Stimulated activated CD8-positive, alpha-beta memory T cell treated with anti-CD3 and anti-CD28 coated beads, Interleukin-4, amount 100 ng/mL, for 48 hours (primary cell): ENCODE measurements around the gene TTN.
A peak's percentile ranks its signal among the peaks of the same experiment; 100 is the strongest.

ENCODE experiments used
- DNase-seq: peaks from one replicate; pipeline ENCODE4 v3.0.0-alpha.2; 2020

The TTN gene

GRCh38 chr2:178641498-178641897, 165.7 kb downstream of the TTN start:
- DNase-seq, result no peak

- DNase-seq, result no peak
These were observed 171.3 kb downstream of the TTN start for GRCh38 chr2:178635897-178636296.

GRCh38 chr2:178632729-178633128, 174.5 kb downstream of the TTN start:
- DNase-seq, result no peak

GRCh38 chr2:178630581-178630980, 176.6 kb downstream of the TTN start:
- DNase-seq, result no peak

GRCh38 chr2:178629463-178629862, 177.8 kb downstream of the TTN start:
- DNase-seq, result no peak

- no peak for DNase-seq
These were observed 178.6 kb downstream of the TTN start for GRCh38 chr2:178628605-178629004.

- no peak for DNase-seq
These were observed 179.8 kb downstream of the TTN start for GRCh38 chr2:178627401-178627800.

- no peak for DNase-seq
These were observed 191.3 kb downstream of the TTN start for GRCh38 chr2:178615969-178616368.

GRCh38 chr2:178602901-178603300, 204.3 kb downstream of the TTN start:
- DNase-seq, result no peak

- DNase-seq, result no peak
These were observed 214.6 kb downstream of the TTN start for GRCh38 chr2:178592655-178593054.

GRCh38 chr2:178589335-178589734, 217.9 kb downstream of the TTN start:
- no peak for DNase-seq

GRCh38 chr2:178584666-178585065, 222.6 kb downstream of the TTN start:
- DNase-seq, result no peak

GRCh38 chr2:178579006-178579405, 228.2 kb downstream of the TTN start:
- no peak for DNase-seq

GRCh38 chr2:178574789-178575188, 232.4 kb downstream of the TTN start:
- DNase-seq, result no peak

- no peak for DNase-seq
These were observed 239.0 kb downstream of the TTN start for GRCh38 chr2:178568227-178568626.

GRCh38 chr2:178553047-178553446, 254.2 kb downstream of the TTN start:
- no peak for DNase-seq

- no peak for DNase-seq
These were observed 256.9 kb downstream of the TTN start for GRCh38 chr2:178550352-178550751.

GRCh38 chr2:178542569-178542968, 264.7 kb downstream of the TTN start:
- DNase-seq, result no peak

- no peak for DNase-seq
These were observed 265.1 kb downstream of the TTN start for GRCh38 chr2:178542161-178542560.

- DNase-seq, result no peak
These were observed 271.2 kb downstream of the TTN start for GRCh38 chr2:178536037-178536436.

- no peak for DNase-seq
These were observed 276.1 kb downstream of the TTN start for GRCh38 chr2:178531168-178531567.

- peak; percentile 55 for DNase-seq
These were observed 276.5 kb downstream of the TTN start for GRCh38 chr2:178530625-178531142.

- no peak for DNase-seq
These were observed 277.1 kb downstream of the TTN start for GRCh38 chr2:178530131-178530530.

GRCh38 chr2:178529194-178529593, 278.0 kb downstream of the TTN start:
- DNase-seq, result no peak

GRCh38 chr2:178528647-178529046, 278.6 kb downstream of the TTN start:
- DNase-seq, result no peak

GRCh38 chr2:178527592-178527991, 279.6 kb downstream of the TTN start:
- no peak for DNase-seq
